HepG2 (cell line): ENCODE measurements around the gene NKX2-3.

Source experiments
- CTCF ChIP-seq: sonication (generic); formaldehyde crosslinking; IDR thresholded peaks from 2 replicates; pipeline ENCODE4 v1.5.0; 2020; ENCODE audit warnings: mild to moderate bottlenecking, missing genetic modification reagents, moderate library complexity
- EED ChIP-seq: sonication (generic); formaldehyde crosslinking; IDR thresholded peaks from 2 replicates; pipeline ENCODE4 v1.5.0; 2020; ENCODE audit warnings: mild to moderate bottlenecking, missing genetic modification reagents
- FOXK1 ChIP-seq: sonication (generic); formaldehyde crosslinking; IDR thresholded peaks from 2 replicates; pipeline ENCODE4 v1.4.0; 2020; ENCODE audit warnings: low read depth, missing genetic modification reagents, borderline replicate concordance
- JUN ChIP-seq: sonication (generic); formaldehyde crosslinking; IDR thresholded peaks from 2 replicates; pipeline ENCODE4 v1.4.0; 2020; ENCODE audit warnings: mild to moderate bottlenecking, missing genetic modification reagents
- ZZZ3 ChIP-seq: sonication (generic); formaldehyde crosslinking; IDR thresholded peaks from 2 replicates; pipeline ENCODE4 v1.4.0; 2020; ENCODE audit warnings: missing genetic modification reagents, mild to moderate bottlenecking, borderline replicate concordance
- TF ChIP-seq, protein P1 (sequence below): IDR thresholded peaks from 2 replicates; pipeline ENCODE4 v1.6.1; 2016; ENCODE audit warnings: low read depth, control low read depth
- TF ChIP-seq, protein P2 (sequence below), 2 experiments: sonication (generic) in 1 of 2; formaldehyde crosslinking in 1 of 2; IDR thresholded peaks; 2 replicates each; pipeline versions ENCODE4 v1.4.0 to v1.6.1; 2018 to 2020; ENCODE audit warnings: missing genetic modification reagents in 2 of 2, borderline replicate concordance in 1 of 2, low read depth in 1 of 2, mild to moderate bottlenecking in 1 of 2, missing biosample characterization in 1 of 2

- TF ChIP-seq FOXK1 (CRISPR knock-in tag) = no peak
- TF ChIP-seq ZZZ3 (CRISPR knock-in tag) = no peak
- TF ChIP-seq JUN (CRISPR knock-in tag) = no peak
- TF ChIP-seq, protein P1, sequence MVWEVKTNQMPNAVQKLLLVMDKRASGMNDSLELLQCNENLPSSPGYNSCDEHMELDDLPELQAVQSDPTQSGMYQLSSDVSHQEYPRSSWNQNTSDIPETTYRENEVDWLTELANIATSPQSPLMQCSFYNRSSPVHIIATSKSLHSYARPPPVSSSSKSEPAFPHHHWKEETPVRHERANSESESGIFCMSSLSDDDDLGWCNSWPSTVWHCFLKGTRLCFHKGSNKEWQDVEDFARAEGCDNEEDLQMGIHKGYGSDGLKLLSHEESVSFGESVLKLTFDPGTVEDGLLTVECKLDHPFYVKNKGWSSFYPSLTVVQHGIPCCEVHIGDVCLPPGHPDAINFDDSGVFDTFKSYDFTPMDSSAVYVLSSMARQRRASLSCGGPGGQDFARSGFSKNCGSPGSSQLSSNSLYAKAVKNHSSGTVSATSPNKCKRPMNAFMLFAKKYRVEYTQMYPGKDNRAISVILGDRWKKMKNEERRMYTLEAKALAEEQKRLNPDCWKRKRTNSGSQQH (CRISPR knock-in tag) = no peak
- TF ChIP-seq, protein P2, sequence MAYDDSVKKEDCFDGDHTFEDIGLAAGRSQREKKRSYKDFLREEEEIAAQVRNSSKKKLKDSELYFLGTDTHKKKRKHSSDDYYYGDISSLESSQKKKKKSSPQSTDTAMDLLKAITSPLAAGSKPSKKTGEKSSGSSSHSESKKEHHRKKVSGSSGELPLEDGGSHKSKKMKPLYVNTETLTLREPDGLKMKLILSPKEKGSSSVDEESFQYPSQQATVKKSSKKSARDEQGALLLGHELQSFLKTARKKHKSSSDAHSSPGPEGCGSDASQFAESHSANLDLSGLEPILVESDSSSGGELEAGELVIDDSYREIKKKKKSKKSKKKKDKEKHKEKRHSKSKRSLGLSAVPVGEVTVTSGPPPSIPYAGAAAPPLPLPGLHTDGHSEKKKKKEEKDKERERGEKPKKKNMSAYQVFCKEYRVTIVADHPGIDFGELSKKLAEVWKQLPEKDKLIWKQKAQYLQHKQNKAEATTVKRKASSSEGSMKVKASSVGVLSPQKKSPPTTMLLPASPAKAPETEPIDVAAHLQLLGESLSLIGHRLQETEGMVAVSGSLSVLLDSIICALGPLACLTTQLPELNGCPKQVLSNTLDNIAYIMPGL (CRISPR knock-in tag; IDR thresholded peaks at IDR 0.05; ENCODE audit: borderline replicate concordance in 1 of 2, low read depth in 1 of 2) = no peak
- no peak for TF ChIP-seq EED
- no peak for TF ChIP-seq CTCF (CRISPR knock-in tag)
Observed at GRCh38 chr10:99524050-99524666, 8.6 kb upstream of the NKX2-3 start.
